Measurements from ENCODE around the gene WNK2.
"Not testable (repeated sequence)": the region's sequence is repeated elsewhere in the genome, so short reads cannot be mapped to it uniquely, and the experiment has no call there.

Gene WNK2

GRCh38 chr9:93318480-93318879 is 134.5 kb downstream of the WNK2 start:
- no peak for DNase-seq

DNA sequence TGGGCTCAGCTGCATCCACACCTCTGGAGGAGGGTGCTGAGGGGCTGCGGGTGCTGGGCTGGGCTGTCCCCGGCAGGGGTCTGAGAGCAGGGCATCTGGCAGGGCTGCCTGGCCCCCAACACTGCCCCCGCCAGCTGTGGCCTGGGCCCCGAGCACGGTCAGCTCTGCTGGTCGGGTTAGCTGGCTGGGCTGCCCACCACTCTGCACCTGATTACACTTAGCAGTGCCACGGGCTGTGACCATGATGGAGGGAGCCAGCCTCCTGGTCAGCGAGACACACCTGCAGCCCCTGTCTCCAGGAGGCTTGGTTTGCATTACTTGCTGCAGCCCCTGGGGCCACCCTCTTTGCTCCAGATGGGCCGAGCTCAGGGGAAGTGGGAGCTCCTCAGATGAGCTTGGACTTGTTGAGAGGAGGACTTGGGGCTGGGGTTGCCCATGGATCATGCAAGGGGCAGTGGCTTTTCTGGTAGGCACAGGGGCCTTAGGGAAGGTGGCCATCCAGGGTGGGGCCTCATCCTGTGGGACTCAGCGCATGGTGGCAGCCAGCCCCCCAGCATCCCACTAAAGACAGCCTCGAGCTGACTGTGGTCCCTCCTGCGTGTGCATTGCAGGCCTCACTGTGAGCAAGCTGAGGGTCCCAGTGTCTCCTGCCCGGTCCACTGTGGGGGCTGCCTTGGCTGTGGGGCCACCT is 135.5 kb downstream of the WNK2 start:
- DNase-seq = no peak

GRCh38 chr9:93319992-93320500 is 136.1 kb downstream of the WNK2 start:
- no peak for DNase-seq

GRCh38 chr9:93320591-93321219 is 136.8 kb downstream of the WNK2 start:
- no peak for DNase-seq

DNA sequence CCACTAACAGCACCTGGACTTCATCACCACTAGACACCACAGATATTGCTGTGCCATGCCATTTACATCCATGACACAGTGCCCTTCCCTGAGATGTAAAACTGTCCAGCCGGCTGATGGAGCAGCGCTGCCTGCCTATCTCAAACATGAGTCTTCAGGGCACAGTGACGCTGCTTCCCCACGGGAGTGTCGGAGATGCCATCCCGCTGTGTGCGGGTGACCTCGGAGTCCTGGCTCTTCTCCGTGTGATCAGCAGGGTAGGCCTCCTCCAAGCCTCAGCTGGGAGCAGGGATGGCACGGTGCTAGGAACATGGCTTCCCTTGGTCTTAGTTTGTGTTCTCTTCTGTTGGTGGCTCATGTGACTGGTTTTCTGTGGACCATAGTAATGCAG is 137.3 kb downstream of the WNK2 start:
- no peak for DNase-seq

GRCh38 chr9:93323446-93323954 is 139.6 kb downstream of the WNK2 start:
- DNase-seq = not testable (repeated sequence)

GRCh38 chr9:93324191-93324834 is 140.4 kb downstream of the WNK2 start:
- no peak for DNase-seq

DNA sequence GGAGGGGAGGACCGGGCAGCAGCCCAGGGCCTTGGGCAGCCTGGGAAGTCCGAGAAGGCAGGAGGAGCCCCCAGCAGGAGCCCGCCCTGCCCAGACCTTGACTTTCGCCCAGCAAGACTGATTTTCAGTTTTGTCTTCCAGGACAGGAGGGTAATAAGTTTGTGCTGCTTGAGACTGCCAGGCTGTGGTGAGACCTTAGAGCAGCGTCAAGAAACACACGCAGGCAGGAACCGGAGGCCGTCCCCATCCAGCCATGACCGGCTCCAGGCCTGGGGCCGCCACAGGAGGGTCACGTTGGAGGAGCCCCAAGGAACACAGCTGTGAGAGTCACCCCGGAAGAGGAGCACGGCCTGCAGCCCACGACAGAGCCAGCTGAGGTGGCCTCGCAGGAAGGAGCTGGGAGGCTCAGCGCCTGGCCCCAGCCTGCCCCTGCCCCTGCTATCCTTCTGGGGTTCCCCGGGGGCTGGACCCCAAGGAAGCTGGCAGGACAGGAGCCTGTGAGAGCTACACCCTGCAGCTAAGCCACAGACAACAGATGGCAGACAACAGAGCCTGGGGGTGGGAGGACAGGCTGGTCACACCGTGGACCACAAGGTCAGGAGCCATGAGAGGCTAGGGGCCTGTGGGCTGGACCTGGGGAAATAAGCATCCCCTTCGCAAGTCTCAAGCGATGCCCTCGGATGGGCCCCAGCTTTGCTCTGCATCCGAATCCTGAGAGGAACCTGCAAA is 141.5 kb downstream of the WNK2 start:
- no peak for DNase-seq

DNA sequence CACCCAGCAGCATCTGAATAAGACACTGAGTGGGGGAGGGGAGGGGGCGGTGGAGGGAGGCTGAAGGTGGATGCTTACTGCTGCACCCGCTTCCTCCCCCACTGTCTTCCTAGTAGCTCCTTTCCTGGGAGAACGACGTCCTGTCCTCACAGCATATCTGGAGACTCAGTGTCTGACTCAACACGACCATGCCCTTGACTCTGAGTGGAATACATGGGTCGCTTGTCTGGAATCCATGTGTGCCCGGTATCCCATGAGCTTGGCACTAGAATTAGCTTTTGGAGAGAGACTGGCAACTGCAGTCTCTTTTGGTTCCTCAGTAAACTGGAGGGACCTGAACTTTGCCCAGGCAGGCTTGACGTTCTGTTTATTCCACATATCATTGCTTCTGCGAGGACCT is 142.1 kb downstream of the WNK2 start:
- no peak for DNase-seq

GRCh38 chr9:93326654-93327053 is 142.7 kb downstream of the WNK2 start:
- DNase-seq = no peak

- no peak for DNase-seq
Observed at GRCh38 chr9:93329629-93330280, 145.8 kb downstream of the WNK2 start.

DNA sequence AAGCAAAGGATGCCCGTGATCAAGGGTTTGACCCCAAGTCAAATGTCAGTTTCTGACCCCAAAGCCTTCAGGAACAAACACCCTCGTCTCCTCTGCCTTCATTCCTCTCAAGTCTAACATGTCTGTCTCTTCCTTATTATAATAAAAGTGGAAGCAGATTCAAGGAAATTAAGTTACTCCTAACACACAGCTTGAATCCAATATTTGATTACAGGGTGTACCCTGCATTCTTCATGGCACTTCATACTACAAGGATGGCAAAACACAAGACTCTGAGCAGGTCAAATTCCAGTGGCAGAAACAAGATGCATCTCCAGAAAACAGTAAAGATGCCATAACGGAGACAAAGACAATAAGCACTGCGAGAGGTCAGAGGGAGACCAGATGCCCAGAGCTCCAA is 148.4 kb downstream of the WNK2 start:
- no peak for DNase-seq

DNA sequence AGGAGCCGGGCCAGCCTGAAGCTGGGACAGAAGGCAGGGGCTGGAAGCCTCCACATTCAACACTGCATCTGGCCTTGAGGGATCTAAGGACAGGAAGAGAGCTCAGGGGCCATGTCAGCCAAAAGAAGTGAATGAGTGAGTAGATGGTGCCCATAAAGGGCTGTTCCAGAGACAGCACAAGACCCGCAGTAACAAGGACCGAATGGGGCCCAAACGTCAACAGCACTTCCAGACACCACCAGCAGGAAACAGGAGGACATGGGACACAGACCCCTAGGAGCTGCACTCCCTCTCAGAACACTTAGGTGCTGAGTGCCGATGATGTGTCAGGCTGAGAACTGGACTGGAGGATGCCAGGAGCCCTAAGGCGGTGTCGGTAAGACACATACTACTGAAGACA is 152.8 kb downstream of the WNK2 start:
- no peak for DNase-seq

GRCh38 chr9:93338196-93338595 is 154.3 kb downstream of the WNK2 start:
- not testable (repeated sequence) for DNase-seq

DNA sequence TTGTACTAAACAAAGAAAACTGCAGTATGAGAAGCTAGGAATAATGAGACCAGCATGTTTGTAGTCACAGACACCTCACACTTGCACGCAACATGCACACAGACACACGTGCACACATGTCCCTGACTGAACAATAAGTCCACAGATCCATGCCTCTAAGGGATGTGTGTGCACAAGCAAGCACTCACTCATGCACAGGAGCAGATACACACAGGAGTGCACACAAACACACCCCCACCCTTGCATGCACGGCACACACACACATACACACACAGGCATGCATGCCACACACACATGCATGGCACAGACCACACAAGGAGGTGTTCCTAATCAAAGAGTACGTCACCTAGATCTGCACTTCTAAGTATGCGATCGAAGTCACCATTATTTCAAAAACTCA is 156.2 kb downstream of the WNK2 start:
- DNase-seq = no peak

DNA sequence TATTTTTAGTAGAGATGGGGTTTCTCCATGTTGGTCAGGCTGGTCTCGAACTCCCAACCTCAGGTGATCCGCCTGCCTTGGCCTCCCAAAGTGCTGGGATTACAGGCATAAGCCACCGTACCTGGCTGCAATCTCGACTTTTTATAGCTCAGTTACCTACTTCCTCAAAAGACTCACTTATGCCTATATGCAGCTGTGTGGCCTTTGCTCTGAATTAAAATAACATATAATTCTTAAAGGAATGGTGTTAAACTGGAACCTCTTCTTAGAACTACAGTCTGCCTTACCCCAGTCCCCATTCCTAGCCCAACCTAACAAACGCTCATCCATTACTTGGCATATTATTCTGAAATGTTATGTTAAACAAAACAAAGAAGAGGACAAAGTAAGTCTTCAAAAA is 157.9 kb downstream of the WNK2 start:
- DNase-seq = not testable (repeated sequence)

- DNase-seq = not testable (repeated sequence)
Observed at GRCh38 chr9:93342428-93342827, 158.5 kb downstream of the WNK2 start.

- DNase-seq = no peak
Observed at GRCh38 chr9:93343663-93344062, 159.7 kb downstream of the WNK2 start.

GRCh38 chr9:93345643-93346230 is 161.8 kb downstream of the WNK2 start:
- DNase-seq = no peak

GRCh38 chr9:93346231-93347112 is 162.5 kb downstream of the WNK2 start:
- DNase-seq = no peak

DNA sequence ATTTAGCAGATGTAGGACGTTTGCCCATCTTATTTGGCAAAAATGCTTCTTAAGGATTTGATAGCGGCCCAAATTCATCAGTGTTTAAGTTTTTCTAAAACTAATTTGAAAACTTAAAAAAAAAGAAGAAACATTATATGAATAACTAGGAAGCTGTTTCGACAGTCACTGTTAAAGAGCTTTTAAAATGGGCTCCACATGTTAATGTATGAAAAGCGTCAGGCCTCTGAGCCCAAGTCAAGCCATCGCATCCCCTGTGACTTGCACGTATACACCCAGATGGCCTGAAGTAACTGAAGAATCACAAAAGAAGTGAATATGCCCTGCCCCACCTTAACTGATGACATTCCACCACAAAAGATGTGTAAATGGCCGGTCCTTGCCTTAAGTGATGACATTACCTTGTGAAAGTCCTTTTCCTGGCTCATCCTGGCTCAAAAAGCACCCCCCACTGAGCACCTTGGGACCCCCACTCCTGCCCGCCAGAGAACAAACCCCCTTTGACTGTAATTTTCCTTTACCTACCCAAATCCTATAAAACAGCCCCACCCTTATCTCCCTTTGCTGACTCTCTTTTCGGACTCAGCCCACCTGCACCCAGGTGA is 163.5 kb downstream of the WNK2 start:
- DNase-seq = not testable (repeated sequence)

Measured in DMS153 (cell line).